ENCODE results near the gene ANXA2.
A peak's percentile ranks its signal among the peaks of the same experiment; 100 is the strongest.
"Not testable (repeated sequence)": the region's sequence is repeated elsewhere in the genome, so short reads cannot be mapped to it uniquely, and the experiment has no call there.

Gene ANXA2

DNA sequence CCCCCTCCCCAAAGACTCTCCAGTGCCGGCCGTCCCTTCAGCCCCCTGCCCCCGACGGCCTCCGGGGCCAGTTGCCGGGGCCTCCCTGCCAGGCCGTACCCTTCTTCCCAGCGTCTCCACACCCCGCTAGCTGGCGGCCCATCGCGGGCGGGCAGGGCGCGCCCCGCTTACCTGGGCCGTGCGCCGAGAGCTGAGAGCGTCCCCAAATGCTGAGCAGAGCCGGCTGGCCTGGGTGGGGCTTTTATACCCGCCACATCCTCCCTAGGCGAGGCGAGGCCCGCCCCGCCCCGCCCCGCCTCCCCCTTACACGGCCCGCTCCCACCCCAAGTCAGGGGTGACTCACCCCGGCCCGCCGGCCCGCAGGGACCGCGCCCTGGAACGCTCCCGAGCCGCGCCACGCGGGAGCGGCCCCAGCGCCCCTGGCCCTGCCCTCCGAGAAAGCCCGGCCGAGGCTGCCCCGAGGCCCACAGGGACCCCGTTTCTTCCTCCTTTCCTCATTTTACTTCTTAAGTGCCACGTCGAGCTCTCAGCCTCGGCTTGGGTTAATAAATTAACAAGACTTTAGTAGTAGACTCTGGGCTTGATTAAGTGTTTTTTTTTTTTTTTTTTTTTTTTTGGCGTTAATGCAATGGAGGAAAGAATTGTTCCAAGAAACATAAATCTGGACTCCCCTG, at the start of gene ANXA2:
TSS of gene ANXA2 (minus strand) at position 215 of the 674 bp plus-strand sequence. CDS start 11,911 bp downstream, outside the sequence.
- DNase-seq, result peak; percentile 92

DNA sequence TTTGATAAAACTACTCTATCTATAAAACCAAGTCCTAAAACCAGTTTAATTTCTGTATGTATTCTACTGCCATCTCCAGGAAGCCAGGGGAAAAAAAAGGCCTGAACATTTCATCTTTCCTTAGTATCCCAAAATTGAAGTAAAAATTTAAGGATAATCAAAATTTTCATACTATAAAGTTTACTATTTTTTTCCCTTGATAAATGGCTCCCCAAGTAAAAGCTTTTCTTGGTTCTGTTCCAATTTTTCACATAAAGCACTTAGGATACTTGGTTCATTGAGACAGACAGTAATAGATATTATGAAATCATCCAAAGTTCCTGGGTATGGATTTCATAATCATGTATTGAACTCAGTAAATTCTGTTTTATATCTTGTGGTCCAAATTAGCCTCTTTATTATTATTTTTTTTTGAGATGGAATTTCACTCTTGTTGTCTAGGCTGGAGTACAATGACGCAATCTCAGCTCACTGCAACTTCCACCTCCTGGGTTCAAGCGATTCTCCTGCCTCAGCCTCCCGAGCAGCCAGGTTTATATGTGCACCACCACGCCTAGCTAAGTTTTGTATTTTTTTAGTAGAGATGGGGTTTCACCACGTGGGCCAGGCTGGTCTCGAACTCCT, 46.6 kb upstream of the ANXA2 start:
- no peak for DNase-seq

DNA sequence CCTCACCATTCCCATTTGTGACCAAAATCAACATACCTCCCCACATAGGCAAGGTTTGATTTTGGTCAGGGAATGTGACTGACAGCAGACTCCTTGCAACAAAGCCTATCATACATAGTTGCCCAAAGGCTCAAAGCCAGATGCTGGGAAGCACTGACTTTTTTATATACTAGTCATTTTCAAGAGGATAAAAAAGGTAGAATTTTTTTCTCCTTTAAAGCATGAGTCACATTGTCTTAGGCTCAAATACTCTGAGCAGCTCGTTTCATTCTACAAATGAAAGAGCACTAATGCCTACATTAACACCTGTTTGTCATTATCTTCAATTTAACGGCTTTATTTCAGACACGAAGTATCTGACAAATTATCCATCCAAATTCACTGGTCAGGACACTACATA, 45.0 kb upstream of the ANXA2 start:
- DNase-seq, result no peak

DNA sequence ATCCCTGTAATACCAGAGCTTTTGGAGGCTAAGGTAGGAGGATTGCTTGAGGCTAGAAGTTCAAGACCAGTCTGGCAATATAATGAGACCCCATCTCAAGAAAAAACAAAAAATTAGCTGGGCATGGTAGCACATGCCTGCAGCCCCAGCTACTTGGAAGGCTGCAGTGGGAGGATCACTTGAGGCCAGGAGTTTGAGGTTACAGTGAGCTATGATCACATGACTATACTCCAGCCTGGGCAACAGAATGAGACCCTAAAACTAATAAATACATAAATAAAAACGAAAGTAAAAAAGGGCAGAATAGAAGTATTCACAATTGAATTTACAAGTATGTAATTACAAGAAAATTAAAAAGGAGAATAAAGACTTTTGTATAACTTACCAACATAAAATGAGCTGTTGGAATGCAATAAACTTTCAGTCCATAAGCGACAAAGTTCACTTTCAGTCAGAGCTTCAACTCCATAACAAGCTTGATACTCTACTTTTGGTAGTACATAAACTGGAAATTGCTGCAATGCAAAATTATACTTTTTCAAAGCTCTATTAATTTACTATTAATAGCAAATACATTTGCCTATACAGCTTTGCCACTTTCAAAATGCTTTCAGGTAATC, 44.4 kb upstream of the ANXA2 start:
- DNase-seq, result no peak

DNA sequence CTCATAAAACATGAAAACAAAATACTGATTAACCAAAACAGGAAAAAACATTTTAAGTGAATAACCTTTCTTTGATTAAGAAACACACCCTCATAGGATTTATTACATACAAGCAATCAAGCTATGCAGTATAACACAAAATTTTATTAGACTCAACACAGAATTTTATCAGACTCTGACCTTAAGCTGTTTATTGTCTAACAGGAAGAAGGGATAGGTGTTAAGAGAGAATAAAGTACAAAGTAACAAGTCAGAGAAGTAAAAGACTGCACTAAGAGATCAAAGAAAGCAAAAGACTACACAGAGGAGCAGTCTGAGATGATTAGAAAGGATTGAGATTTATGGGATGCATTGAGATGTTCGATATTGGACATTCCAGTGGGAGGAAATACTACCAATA, 43.5 kb upstream of the ANXA2 start:
- no peak for DNase-seq

DNA sequence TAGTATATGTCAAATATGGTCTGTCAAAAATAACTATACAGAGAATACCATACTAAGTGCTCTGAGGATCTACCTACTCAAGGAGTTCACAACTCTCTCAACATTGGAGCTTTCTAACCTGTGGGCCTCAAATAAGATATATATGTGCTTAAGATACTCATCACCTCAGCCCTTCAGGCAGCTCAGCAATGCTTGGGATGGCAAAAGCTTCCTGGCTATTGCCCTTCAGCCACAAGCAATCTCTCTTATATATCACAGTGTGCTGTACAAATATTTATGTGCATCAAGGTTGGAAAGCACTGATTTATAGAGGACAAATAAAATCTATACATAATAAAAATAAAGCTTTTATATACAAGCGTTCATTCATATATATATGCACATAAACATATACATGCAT, 40.9 kb upstream of the ANXA2 start:
- DNase-seq, result no peak

GRCh38 chr15:60428935-60429334, 31.1 kb upstream of the ANXA2 start:
- DNase-seq, result no peak

- DNase-seq, result no peak
Measured at GRCh38 chr15:60426870-60427508, 29.2 kb upstream of the ANXA2 start.

- no peak for DNase-seq
Measured at GRCh38 chr15:60425461-60425860, 27.7 kb upstream of the ANXA2 start.

GRCh38 chr15:60424006-60424405, 26.2 kb upstream of the ANXA2 start:
- no peak for DNase-seq

GRCh38 chr15:60423537-60423936, 25.8 kb upstream of the ANXA2 start:
- DNase-seq, result peak; percentile 88

- no peak for DNase-seq
Measured at GRCh38 chr15:60421544-60421943, 23.8 kb upstream of the ANXA2 start.

GRCh38 chr15:60420203-60420716, 22.5 kb upstream of the ANXA2 start:
- DNase-seq, result no peak

- DNase-seq, result no peak
Measured at GRCh38 chr15:60419753-60420152, 22.0 kb upstream of the ANXA2 start.

DNA sequence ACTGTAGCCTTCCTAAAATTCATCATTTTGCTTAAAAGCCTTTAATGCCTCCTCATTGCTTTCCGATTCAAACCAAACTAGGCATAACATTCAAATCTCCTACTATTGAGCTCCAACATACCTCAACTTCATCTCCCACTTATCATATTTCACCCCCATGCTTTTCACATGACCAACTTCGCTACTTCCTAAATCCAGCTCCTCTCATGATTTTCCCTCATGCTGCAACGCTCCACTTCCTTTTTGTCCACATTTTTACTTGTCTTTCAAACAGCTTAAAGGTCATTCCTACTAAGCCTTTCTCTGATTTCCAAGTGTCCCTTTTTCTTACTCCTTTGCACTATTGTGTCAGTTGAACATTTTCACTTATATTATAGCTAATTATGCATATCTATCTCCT, 20.3 kb upstream of the ANXA2 start:
- DNase-seq, result no peak

GRCh38 chr15:60417112-60417511, 19.3 kb upstream of the ANXA2 start:
- DNase-seq, result no peak

GRCh38 chr15:60416484-60416883, 18.7 kb upstream of the ANXA2 start:
- no peak for DNase-seq

- DNase-seq, result no peak
Measured at GRCh38 chr15:60414016-60414682, 16.4 kb upstream of the ANXA2 start.

- no peak for DNase-seq
Measured at GRCh38 chr15:60413231-60413824, 15.5 kb upstream of the ANXA2 start.

- not testable (repeated sequence) for DNase-seq
Measured at GRCh38 chr15:60412807-60413206, 15.0 kb upstream of the ANXA2 start.

DNA sequence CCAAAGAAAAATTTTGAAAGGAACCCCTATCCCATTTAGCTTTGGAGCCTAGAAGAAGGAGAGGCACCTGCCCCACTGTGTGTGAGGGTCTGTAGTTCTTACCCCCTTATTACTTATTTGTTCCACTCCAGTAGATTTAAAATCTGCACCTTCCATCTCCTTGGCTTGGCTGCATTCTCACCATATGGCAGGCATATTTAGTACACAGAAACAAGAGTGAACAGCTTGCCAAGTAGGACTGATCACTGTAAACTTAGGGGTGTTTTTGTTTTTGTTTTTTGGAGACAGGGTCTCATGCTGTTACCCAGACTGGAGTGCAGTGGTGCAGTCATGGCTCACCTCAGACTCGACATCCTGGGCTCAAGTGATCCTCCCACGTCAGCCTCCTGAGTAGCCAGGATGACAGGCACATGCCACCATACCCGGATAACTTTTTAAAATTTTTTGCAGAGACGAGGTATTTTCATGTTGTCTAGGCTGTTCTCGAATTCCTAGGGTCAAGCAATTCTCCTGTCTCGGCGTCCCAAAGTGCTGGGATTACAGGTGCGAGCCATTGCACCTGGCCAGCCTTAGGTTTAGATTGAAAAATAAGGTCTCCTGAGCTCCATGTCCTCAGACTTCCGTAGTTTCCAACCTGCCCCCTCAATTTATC, 14.1 kb upstream of the ANXA2 start:
- DNase-seq, result no peak

DNA sequence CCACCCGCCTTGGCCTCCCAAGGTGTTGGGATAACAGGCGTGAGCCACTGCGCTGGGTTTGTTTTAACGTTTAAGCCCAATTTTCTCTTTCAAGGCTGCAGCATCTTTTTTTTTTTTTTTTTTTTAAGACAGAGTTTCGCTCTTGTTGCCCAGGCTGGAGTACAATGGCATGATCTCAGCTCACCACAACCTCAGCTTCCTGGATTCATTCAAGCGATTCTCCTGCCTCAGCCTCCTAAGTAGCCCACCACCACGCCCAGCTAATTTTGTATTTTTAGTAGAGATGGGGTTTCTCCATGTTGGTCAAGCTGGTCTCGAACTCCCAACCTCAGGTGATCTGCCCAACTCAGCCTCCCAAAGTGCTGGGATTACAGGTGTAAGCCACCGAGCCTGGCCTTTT, 12.6 kb upstream of the ANXA2 start:
- not testable (repeated sequence) for DNase-seq
